Astrocyte (in vitro differentiated cells and primary cell): ENCODE data around the gene DMRTB1. TPM values are rescaled to one million over a fixed set of nuclear protein-coding genes. Genes with fewer than 3 reads are reported as not detected.

Source experiments
- DNase-seq: peaks from one replicate; pipeline ENCODE4 v3.0.0-alpha.2; 2010; ENCODE audit warnings: low read depth
- FAIRE-seq: peaks from 2 replicates; lab custom pipeline; 2011; peaks lifted over from hg19 to GRCh38; lab: Jason Lieb, UNC
- H2AFZ ChIP-seq: 2 replicates; pipeline ENCODE4 v1.6.0; 2012; ENCODE audit warnings: low read depth, low read length, inconsistent platforms
- H3K27ac ChIP-seq: 2 replicates; pipeline ENCODE4 v1.5.1; 2011; ENCODE audit warnings: low read depth, low read length, inconsistent platforms
- H3K27me3 ChIP-seq: 2 replicates; pipeline ENCODE4 v1.6.0; 2011; ENCODE audit warnings: low read length, inconsistent platforms; ENCODE audit not compliant: insufficient read depth
- H3K36me3 ChIP-seq: 2 replicates; pipeline ENCODE4 v1.5.1; 2011; ENCODE audit warnings: low read length, inconsistent platforms; ENCODE audit not compliant: insufficient read depth
- H3K4me1 ChIP-seq: 2 replicates; pipeline ENCODE4 v1.5.1; 2011; ENCODE audit warnings: low read length, inconsistent platforms; ENCODE audit not compliant: insufficient read depth
- H3K4me2 ChIP-seq: 2 replicates; pipeline ENCODE4 v1.6.0; 2012; ENCODE audit warnings: low read length, inconsistent platforms
- H3K4me3 ChIP-seq: 2 replicates; pipeline ENCODE4 v1.5.1; 2011; ENCODE audit warnings: low read depth, mild to moderate bottlenecking, low read length, inconsistent platforms; ENCODE audit not compliant: insufficient read depth
- H3K79me2 ChIP-seq: 2 replicates; pipeline ENCODE4 v1.6.0; 2012; ENCODE audit warnings: mild to moderate bottlenecking, low read length, inconsistent platforms; ENCODE audit not compliant: insufficient read depth
- H3K9ac ChIP-seq: 2 replicates; pipeline ENCODE4 v1.6.0; 2012; ENCODE audit warnings: mild to moderate bottlenecking, low read length, inconsistent platforms
- H3K9me3 ChIP-seq: 2 replicates; pipeline ENCODE4 v1.5.1; 2012; ENCODE audit warnings: low read depth, mild to moderate bottlenecking, low read length, inconsistent platforms; ENCODE audit not compliant: insufficient read depth
- H4K20me1 ChIP-seq: 2 replicates; pipeline ENCODE4 v1.6.0; 2012; ENCODE audit warnings: low read length, inconsistent platforms; ENCODE audit not compliant: insufficient read depth
- H3K27ac Mint-ChIP-seq: one replicate; pipeline ENCODE4 v1.8.0; 2021; ENCODE audit warnings: mild to moderate bottlenecking, mixed read lengths; ENCODE audit not compliant: unreplicated experiment
- H3K27me3 Mint-ChIP-seq: one replicate; pipeline ENCODE4 v1.8.0; 2021; ENCODE audit warnings: low read depth, mixed read lengths; ENCODE audit not compliant: unreplicated experiment
- H3K36me3 Mint-ChIP-seq: one replicate; pipeline ENCODE4 v1.8.0; 2021; ENCODE audit warnings: low read depth, mixed read lengths; ENCODE audit not compliant: unreplicated experiment
- H3K4me1 Mint-ChIP-seq: one replicate; pipeline ENCODE4 v1.8.0; 2021; ENCODE audit warnings: low read depth, mixed read lengths; ENCODE audit not compliant: unreplicated experiment
- H3K4me3 Mint-ChIP-seq: one replicate; pipeline ENCODE4 v1.8.0; 2021; ENCODE audit warnings: mild to moderate bottlenecking, moderate library complexity, mixed read lengths; ENCODE audit not compliant: unreplicated experiment
- H3K9me3 Mint-ChIP-seq: one replicate; pipeline ENCODE4 v1.8.0; 2021; ENCODE audit warnings: mild to moderate bottlenecking, mixed read lengths; ENCODE audit not compliant: unreplicated experiment
- EZH2 ChIP-seq: IDR thresholded peaks from 2 replicates; pipeline ENCODE4 v1.6.1; 2012; ENCODE audit warnings: mild to moderate bottlenecking, low read length, inconsistent platforms; ENCODE audit not compliant: insufficient read depth
- total RNA-seq: library from RNA; stranded (reverse); gene quantifications from 2 replicates; pipeline ENCODE4 v1.2.1, GENCODE V29; 2021
- TF ChIP-seq, protein P1 (sequence below): IDR thresholded peaks from 2 replicates; pipeline ENCODE4 v1.5.1; 2011; ENCODE audit warnings: low read depth, mild to moderate bottlenecking, inconsistent platforms, low read length, moderate library complexity; ENCODE audit not compliant: insufficient read depth

Gene DMRTB1
- total RNA-seq, 1 donor from 2014 or later = not detected

DNA sequence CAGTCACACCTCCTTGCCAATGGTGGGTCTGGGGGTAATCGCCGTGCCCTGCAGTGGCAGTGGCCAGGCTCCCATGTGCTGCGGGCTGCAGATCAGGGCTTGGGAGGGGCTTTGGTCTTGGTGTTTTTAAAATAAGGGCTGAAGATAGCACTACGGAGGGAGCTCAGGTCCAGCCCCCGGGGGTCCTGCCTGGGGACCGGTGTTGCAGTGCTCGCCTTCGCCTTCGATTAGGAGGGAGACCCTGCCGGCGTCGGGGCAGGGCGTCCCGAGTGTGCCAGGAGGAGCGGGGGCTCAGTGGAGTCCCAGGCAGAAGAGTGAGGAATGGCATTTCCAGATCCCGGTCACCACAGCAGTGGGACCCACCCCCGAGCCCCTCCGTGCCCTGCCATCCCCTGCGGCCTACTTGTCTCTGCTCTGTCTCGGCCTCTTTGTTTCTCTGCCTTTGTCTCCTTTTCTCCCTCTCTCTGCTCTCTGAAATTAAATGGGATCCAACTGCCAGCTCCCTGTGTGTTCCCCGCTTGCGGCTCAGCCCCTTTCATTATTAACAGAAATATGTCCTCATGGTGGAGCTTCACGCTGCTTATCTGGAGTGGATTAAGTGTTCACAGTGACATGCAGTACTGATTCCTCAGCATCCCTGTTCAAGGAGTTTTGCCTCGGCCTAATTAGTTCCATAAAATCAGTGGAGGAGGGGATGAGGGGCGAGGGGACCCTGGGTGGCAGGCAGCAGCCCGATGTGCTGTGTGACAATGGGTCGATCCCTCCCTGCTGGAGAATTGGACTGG lies 44.4 kb downstream of the DMRTB1 start:
- H3K4me2 ChIP-seq = peak overlapping the region; percentile 15
- Mint-ChIP-seq H3K27me3 (peaks cover 37% of the 10 kb centered on the region), H3K4me3 (no peak overlapping the region), H3K4me1 (peaks cover 1% of the 10 kb centered on the region), H3K27ac (no peak overlapping the region), H3K36me3 (no peaks in the 10 kb centered on the region), H3K9me3 (no peaks in the 10 kb centered on the region)
- H3K27me3 ChIP-seq = peaks cover 18% of the 10 kb centered on the region
- no peaks in the 10 kb centered on the region for H3K36me3 ChIP-seq
- no peaks in the 10 kb centered on the region for H3K79me2 ChIP-seq
- peaks cover 4% of the 10 kb centered on the region for H3K4me1 ChIP-seq
- H3K27ac ChIP-seq = no peak overlapping the region
- peaks cover 13% of the 10 kb centered on the region for H4K20me1 ChIP-seq
- FAIRE-seq = no peak
- no peak for TF ChIP-seq EZH2
- TF ChIP-seq, protein P1, sequence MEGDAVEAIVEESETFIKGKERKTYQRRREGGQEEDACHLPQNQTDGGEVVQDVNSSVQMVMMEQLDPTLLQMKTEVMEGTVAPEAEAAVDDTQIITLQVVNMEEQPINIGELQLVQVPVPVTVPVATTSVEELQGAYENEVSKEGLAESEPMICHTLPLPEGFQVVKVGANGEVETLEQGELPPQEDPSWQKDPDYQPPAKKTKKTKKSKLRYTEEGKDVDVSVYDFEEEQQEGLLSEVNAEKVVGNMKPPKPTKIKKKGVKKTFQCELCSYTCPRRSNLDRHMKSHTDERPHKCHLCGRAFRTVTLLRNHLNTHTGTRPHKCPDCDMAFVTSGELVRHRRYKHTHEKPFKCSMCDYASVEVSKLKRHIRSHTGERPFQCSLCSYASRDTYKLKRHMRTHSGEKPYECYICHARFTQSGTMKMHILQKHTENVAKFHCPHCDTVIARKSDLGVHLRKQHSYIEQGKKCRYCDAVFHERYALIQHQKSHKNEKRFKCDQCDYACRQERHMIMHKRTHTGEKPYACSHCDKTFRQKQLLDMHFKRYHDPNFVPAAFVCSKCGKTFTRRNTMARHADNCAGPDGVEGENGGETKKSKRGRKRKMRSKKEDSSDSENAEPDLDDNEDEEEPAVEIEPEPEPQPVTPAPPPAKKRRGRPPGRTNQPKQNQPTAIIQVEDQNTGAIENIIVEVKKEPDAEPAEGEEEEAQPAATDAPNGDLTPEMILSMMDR = no peak
- DNase-seq = no peak
- H3K9me3 ChIP-seq = no peaks in the 10 kb centered on the region
- no peak overlapping the region for H3K4me3 ChIP-seq
- no peak overlapping the region for H3K9ac ChIP-seq
- H2AFZ ChIP-seq = no peak overlapping the region

DNA sequence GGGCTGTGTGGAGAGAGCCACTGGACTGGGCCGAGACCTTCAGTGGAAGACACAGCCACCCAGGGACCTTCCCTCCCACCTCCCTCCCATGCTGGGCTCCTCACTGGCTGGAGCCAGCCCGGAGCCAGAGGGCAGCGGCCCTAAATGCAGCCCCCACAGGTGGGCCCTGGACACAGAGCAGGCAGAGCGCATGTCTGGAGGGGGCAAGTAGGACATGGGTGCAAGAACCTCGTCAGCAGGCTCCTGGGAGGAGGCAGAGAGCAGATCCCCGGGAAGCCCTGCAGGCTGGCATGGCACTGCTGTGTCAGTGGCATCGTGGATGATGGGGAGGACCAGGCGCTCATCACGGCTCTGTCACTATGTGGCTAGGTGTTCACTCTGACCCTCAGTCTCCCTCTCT lies 45.7 kb downstream of the DMRTB1 start:
- H3K9me3 ChIP-seq = no peaks in the 10 kb centered on the region
- H3K4me1 ChIP-seq = peaks cover 2% of the 10 kb centered on the region
- no peak overlapping the region for H3K4me3 ChIP-seq
- H3K27me3 Mint-ChIP-seq = peaks cover 34% of the 10 kb centered on the region
- DNase-seq = no peak
- H3K36me3 ChIP-seq = no peaks in the 10 kb centered on the region
- peaks cover 1% of the 10 kb centered on the region for H3K4me1 Mint-ChIP-seq
- H3K9me3 Mint-ChIP-seq = no peaks in the 10 kb centered on the region
- TF ChIP-seq, protein P1 = no peak
- TF ChIP-seq EZH2 = no peak
- no peaks in the 10 kb centered on the region for H3K36me3 Mint-ChIP-seq
- H3K27ac ChIP-seq = no peak overlapping the region
- no peak overlapping the region for H2AFZ ChIP-seq
- peaks cover 12% of the 10 kb centered on the region for H3K27me3 ChIP-seq
- no peak for FAIRE-seq
- no peaks in the 10 kb centered on the region for H3K79me2 ChIP-seq
- no peak overlapping the region for H3K27ac Mint-ChIP-seq
- peaks cover 22% of the 10 kb centered on the region for H4K20me1 ChIP-seq
- no peak overlapping the region for H3K4me3 Mint-ChIP-seq
- no peak overlapping the region for H3K4me2 ChIP-seq
- H3K9ac ChIP-seq = no peak overlapping the region

DNA sequence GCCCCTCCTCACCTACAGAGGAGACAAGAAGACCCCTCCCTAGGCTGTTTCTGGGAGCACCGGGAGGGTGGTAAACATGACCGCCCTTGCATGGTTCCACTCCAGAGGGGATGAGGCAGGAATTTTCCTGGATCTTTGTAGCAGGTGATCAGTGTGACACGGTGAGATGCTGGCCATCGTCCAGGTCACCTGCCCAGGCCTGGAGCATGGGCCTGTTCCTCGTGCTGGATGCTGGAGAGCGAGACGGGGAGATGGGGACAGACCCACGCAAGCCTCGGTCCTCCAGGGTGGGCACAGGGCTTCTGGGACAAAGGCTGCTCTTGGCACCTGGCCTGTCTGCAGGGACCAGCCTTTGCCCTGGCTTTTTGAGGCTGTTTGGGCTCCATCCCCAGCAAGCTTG lies 46.2 kb downstream of the DMRTB1 start:
- Histone ChIP-seq H3K4me3 (no peak overlapping the region), H4K20me1 (peaks cover 27% of the 10 kb centered on the region), H3K27ac (no peak overlapping the region), H2AFZ (no peak overlapping the region), H3K36me3 (no peaks in the 10 kb centered on the region), H3K79me2 (no peaks in the 10 kb centered on the region), H3K9me3 (no peaks in the 10 kb centered on the region), H3K27me3 (peaks cover 11% of the 10 kb centered on the region), H3K4me1 (peaks cover 2% of the 10 kb centered on the region), H3K4me2 (no peak overlapping the region), H3K9ac (no peak overlapping the region)
- Mint-ChIP-seq H3K27me3 (peaks cover 30% of the 10 kb centered on the region), H3K4me1 (peaks cover 1% of the 10 kb centered on the region), H3K36me3 (no peaks in the 10 kb centered on the region), H3K4me3 (no peak overlapping the region), H3K27ac (no peak overlapping the region), H3K9me3 (no peaks in the 10 kb centered on the region)
- TF ChIP-seq, protein P1 = no peak
- no peak for DNase-seq
- no peak for FAIRE-seq
